Esophagus squamous epithelium (tissue), 4 donors: ENCODE data around the gene PALM.

Experiments
- POLR2A ChIP-seq, 4 donors: fragments of 450-650 bp; IDR thresholded peaks; one replicate each; pipeline ENCODE4 v1.6.1; 2017; ENCODE audit warnings: antibody characterized with exemption in 4 of 4, mild to moderate bottlenecking in 4 of 4, moderate library complexity in 3 of 4
- TF ChIP-seq, protein P1 (sequence below), 6 experiments: fragments of 450-650 bp in 4 of 6; fragments of 200-600 bp in 2 of 6; sonication (generic) in 2 of 6; IDR thresholded peaks; one replicate each; pipeline ENCODE4 v1.5.1; 2016 to 2019; ENCODE audit warnings: antibody characterized with exemption in 6 of 6, mild to moderate bottlenecking in 4 of 6, moderate library complexity in 4 of 6

DNA sequence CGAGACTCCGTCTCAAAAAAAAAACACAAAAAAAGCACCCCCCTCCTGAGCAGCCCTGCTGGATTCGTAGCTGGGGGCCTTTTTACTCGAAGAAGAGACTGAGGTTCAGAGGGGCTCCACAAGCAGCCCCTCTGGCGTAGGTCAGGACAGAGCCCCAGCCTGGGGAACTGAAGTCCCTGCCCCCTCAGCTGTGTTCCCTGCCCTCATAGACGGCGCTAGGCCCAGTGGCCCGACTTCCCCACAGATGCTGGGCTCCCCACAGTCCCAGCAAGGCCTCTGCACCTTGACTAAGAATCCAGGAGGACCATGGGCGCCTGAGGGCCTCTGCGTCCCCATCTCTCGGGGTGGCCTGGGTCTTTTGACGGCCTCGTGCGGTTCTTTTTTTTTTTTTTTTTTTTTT lies 41.1 kb downstream of the PALM start:
- TF ChIP-seq, protein P1, sequence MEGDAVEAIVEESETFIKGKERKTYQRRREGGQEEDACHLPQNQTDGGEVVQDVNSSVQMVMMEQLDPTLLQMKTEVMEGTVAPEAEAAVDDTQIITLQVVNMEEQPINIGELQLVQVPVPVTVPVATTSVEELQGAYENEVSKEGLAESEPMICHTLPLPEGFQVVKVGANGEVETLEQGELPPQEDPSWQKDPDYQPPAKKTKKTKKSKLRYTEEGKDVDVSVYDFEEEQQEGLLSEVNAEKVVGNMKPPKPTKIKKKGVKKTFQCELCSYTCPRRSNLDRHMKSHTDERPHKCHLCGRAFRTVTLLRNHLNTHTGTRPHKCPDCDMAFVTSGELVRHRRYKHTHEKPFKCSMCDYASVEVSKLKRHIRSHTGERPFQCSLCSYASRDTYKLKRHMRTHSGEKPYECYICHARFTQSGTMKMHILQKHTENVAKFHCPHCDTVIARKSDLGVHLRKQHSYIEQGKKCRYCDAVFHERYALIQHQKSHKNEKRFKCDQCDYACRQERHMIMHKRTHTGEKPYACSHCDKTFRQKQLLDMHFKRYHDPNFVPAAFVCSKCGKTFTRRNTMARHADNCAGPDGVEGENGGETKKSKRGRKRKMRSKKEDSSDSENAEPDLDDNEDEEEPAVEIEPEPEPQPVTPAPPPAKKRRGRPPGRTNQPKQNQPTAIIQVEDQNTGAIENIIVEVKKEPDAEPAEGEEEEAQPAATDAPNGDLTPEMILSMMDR (IDR thresholded peaks at IDR 0.05) = no peak
- TF ChIP-seq POLR2A (IDR thresholded peaks at IDR 0.05) = no peak
